ENCODE measurements around the gene CCDC68. TPM values are rescaled to one million over a fixed set of nuclear protein-coding genes. Genes with fewer than 3 reads are reported as not detected.

CCDC68 gene
- total and polyA plus RNA-seq, 2 of the 8 experiments (the other 6 are each of a cell fraction or from before 2014, with no cell fraction given): 0.06 to 0.80 TPM

DNA sequence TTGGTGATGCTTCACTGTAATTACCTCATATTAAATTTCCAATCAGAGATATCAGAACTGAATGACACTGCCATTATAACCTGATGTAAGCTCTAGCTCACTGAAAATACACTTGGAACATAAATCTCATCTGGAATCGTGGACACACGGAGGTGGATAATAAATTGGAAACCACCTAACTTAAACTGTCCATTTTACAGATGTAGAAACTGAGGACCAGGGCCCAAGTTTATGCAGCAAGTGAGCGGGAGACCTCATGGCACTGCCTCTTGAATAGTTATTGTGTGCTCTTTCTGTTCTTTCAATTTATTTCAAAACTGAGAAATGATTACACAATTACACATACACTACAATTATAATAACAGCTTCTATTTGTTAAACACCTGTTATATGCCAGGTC, 20.8 kb downstream of the CCDC68 start:
- FAIRE-seq (no peak), DNase-seq (ENCODE audit: low read depth in 1 of 2, low spot score in 2 of 2) (no peak)
- no peak overlapping the region for H3K56ac ChIP-seq (replicated peaks; ENCODE audit: insufficient read length, low read depth, low read length)
- no peak overlapping the region for H3K27ac ChIP-seq (ENCODE audit: low read depth, low read length)
- no peak overlapping the region for H3K23ac ChIP-seq (ENCODE audit: insufficient read length)
- no peak overlapping the region for H3K9ac ChIP-seq (replicated peaks in 1 of 4; ENCODE audit: extremely low read depth in 1 of 4, low read depth in 3 of 4, low read length in 3 of 4)
- H3K23me2 ChIP-seq (ENCODE audit: low read depth, low read length): no peaks in the 10 kb centered on the region
- no peak overlapping the region for H2BK120ac ChIP-seq (replicated peaks; ENCODE audit: low read depth, low read length)
- H3K4me2 ChIP-seq (ENCODE audit: insufficient read depth in 1 of 2, low read depth in 2 of 2, low read length in 2 of 2): no peak overlapping the region
- no peak overlapping the region for H2BK20ac ChIP-seq (ENCODE audit: low read length)
- no peak overlapping the region for H2BK15ac ChIP-seq (ENCODE audit: low read length)
- H4K8ac ChIP-seq (ENCODE audit: extremely low read depth, insufficient read depth, low read length): no peak overlapping the region
- no peak overlapping the region for H4K91ac ChIP-seq (replicated peaks; ENCODE audit: insufficient read length, low read length)
- no peaks in the 10 kb centered on the region for H4K20me1 ChIP-seq (replicated peaks in 1 of 2; ENCODE audit: control insufficient read depth in 1 of 2, insufficient read depth in 2 of 2, low read length in 2 of 2)
- POLR2A ChIA-PET (ENCODE audit: partially characterized antibody): no interaction called here
- H2BK5ac ChIP-seq (ENCODE audit: low read depth, low read length): no peak overlapping the region
- CTCF ChIA-PET (ENCODE audit: partially characterized antibody): interaction anchor here (0.7 to 1.4 kb wide), 3 partner anchors 11 to 267 kb away, joined by 3 to 6 read pairs (median 5); no protein-coding TSS in a partner anchor
- no peaks in the 10 kb centered on the region for H3K79me1 ChIP-seq (ENCODE audit: low read depth, low read length)
- no peak overlapping the region for H4K5ac ChIP-seq (ENCODE audit: insufficient read length, low read depth, low read length)
- no peaks in the 10 kb centered on the region for H3K79me2 ChIP-seq (ENCODE audit: control insufficient read depth in 1 of 2, insufficient read depth in 2 of 2, low read length in 2 of 2)
- no peak overlapping the region for H2AK5ac ChIP-seq (ENCODE audit: low read depth, low read length)
- no peak overlapping the region for H2AFZ ChIP-seq (ENCODE audit: low read length)
- no peak overlapping the region for H3K18ac ChIP-seq (ENCODE audit: extremely low read depth, low read length)
- no peaks in the 10 kb centered on the region for H3K36me3 ChIP-seq (ENCODE audit: control insufficient read depth in 2 of 4, insufficient read depth in 4 of 4, low read length in 3 of 4)
- no peak overlapping the region for H2BK12ac ChIP-seq (ENCODE audit: low read depth, low read length)
- no peak overlapping the region for H3K4me3 ChIP-seq (ENCODE audit: extremely low read depth in 1 of 4, insufficient read depth in 2 of 4, low read depth in 3 of 4, low read length in 4 of 4)
- H3K27me3 ChIP-seq (replicated peaks in 1 of 4; ENCODE audit: control insufficient read depth in 3 of 4, extremely low read depth in 1 of 4, insufficient read depth in 3 of 4, low read length in 3 of 4): no peaks in the 10 kb centered on the region
- H3K9me3 ChIP-seq (ENCODE audit: insufficient read depth in 2 of 2, low read depth in 1 of 2, low read length in 1 of 2): no peaks in the 10 kb centered on the region; a peak in 1 of 4 replicates
- H3K14ac ChIP-seq (ENCODE audit: insufficient read length): no peak overlapping the region
- no peak overlapping the region for H3K4ac ChIP-seq (replicated peaks; ENCODE audit: insufficient read length, low read depth, low read length)
- TF ChIP-seq SAP30 (IDR thresholded peaks at IDR 0.05; ENCODE audit: insufficient read depth, insufficient replicate concordance, low read length): no peak
- no peak for TF ChIP-seq TAF1 (IDR thresholded peaks at IDR 0.05; ENCODE audit: low read depth, low read length)
- no peak for TF ChIP-seq HDAC2 (IDR thresholded peaks at IDR 0.05; ENCODE audit: borderline replicate concordance in 1 of 2, low read depth in 2 of 2, low read length in 2 of 2)
- no peak for TF ChIP-seq KDM4A (IDR thresholded peaks at IDR 0.05; ENCODE audit: low read depth, low read length, severe bottlenecking)
- no peak for TF ChIP-seq USF2 (IDR thresholded peaks at IDR 0.05; ENCODE audit: low read length)
- TF ChIP-seq BRCA1 (IDR thresholded peaks at IDR 0.05; ENCODE audit: low read depth, low read length): no peak
- 95% methylated on average over 3 of the region's 3 CpGs; no CpG with 5 or more reads in 1 of the 2 experiments for WGBS, 2 experiments (ENCODE audit: extremely low coverage in 1 of 2, insufficient coverage in 1 of 2, insufficient read length in 1 of 2, insufficient replicate concordance in 2 of 2, low coverage in 1 of 2, low lambda C conversion rate in 2 of 2, missing lambda C conversion rate in 1 of 2)
- H3K4me1 ChIP-seq (replicated peaks in 1 of 4; ENCODE audit: control insufficient read depth in 3 of 4, insufficient read depth in 4 of 4, low read length in 3 of 4): no peaks in the 10 kb centered on the region

All from H1 (cell line).